Measurements from ENCODE around the gene SMOC2. TPM values are rescaled to one million over a fixed set of nuclear protein-coding genes. Genes with fewer than 3 reads are reported as not detected.

SMOC2 gene
- total RNA-seq, 4 donors from 2014 or later, result 45.8 to 382 (median 160) TPM

DNA sequence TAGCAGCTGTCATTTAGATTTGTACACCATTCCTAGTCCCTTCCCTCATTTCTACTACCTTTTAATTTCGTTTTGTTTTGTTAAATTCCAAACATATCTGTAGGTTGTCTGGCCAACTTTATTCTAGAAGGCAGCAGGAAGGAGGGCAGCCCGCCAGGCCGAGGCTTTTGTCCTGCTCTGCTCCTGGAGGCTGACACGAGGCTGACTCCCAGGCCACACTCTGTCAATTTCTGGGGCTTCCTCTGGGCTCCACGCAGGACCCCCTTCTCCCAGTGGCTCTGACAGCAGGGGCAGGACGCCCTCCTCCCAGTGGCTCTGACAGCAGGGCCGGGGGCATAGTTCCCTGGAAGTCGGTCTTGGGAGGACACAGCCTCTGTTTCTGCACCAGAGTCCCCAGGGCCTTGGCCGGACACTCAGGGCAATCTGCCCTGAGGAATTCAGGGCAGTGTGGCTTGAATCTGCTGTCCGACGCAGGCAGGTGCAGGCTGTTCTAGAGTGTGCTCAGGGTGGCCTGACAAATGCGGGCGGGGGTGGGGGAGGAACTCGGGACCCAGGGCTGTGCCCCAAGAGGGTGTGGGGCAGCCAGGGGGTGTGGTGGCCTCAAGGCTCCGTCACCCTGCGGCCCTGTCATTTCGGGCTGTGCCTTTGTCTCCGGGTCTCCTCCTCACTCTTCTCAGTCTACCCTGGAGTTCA lies 11.8 kb downstream of the SMOC2 start:
- TF ChIP-seq POLR2AphosphoS5 (IDR thresholded peaks at IDR 0.05) (no peak), POLR2A (IDR thresholded peaks at IDR 0.05) (no peak), EP300 (IDR thresholded peaks at IDR 0.05) (no peak)
- TF ChIP-seq, protein P1, sequence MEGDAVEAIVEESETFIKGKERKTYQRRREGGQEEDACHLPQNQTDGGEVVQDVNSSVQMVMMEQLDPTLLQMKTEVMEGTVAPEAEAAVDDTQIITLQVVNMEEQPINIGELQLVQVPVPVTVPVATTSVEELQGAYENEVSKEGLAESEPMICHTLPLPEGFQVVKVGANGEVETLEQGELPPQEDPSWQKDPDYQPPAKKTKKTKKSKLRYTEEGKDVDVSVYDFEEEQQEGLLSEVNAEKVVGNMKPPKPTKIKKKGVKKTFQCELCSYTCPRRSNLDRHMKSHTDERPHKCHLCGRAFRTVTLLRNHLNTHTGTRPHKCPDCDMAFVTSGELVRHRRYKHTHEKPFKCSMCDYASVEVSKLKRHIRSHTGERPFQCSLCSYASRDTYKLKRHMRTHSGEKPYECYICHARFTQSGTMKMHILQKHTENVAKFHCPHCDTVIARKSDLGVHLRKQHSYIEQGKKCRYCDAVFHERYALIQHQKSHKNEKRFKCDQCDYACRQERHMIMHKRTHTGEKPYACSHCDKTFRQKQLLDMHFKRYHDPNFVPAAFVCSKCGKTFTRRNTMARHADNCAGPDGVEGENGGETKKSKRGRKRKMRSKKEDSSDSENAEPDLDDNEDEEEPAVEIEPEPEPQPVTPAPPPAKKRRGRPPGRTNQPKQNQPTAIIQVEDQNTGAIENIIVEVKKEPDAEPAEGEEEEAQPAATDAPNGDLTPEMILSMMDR (IDR thresholded peaks at IDR 0.05), result no peak
- Histone ChIP-seq H3K4me1 (peaks cover 0 to 40% (median 0%) of the 10 kb centered on the region in 3 donors), H3K27ac (peak overlapping the region in 3 of 4 donors; percentile 6 to 64 (median 45)), H3K4me3 (no peak overlapping the region), H3K36me3 (peaks cover 0 to 3% of the 10 kb centered on the region in 2 donors), H3K27me3 (no peaks in the 10 kb centered on the region), H3K9me3 (no peaks in the 10 kb centered on the region)
- peak; percentile 21 for ATAC-seq
- 34 to 55% methylated on average over 5 to 9 of the region's 18 CpGs for WGBS, 2 donors (ENCODE audit: low coverage in 1 of 2)

DNA sequence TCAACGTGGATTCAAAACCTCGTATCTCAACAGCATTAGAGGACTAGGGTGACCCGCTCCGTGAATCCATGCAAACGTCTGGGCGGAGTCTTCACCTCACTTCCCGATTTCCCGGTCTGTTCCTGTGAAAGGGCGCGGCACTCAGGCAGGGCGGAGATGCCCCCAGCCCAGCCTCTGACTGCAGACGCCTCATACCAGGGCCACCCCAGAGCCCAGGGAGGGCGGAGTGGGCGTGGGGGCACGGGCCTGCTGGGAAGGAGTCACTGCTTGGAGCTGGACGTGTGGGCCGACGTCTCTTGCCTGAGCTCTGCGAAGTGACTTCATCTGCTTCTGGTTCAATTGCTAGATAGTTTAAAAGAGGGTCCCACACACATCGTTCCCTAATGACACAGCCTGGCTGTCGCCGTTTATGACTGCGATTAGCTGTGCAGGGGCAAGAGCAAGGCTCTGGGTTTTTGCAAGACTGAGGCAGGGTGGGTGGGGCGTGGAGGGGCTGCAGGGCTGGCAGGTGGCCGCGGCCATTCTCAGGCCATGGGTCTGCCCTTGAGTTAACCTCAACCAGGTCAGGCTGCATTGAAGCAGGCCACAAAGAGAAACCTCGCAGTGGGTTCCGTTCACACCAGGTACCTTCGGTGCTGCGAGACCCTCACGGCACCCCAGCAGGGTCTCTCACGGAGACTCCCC lies 15.0 kb downstream of the SMOC2 start:
- H3K27me3 ChIP-seq, result no peaks in the 10 kb centered on the region
- H3K36me3 ChIP-seq, result peaks cover 0 to 3% of the 10 kb centered on the region in 2 donors
- 86 to 89% methylated on average over 5 to 6 of the region's 32 CpGs for WGBS, 2 donors (ENCODE audit: low coverage in 1 of 2)
- no peak for ATAC-seq
- no peak overlapping the region for H3K27ac ChIP-seq
- TF ChIP-seq, protein P1 (IDR thresholded peaks at IDR 0.05), result no peak
- no peak for TF ChIP-seq POLR2A (IDR thresholded peaks at IDR 0.05)
- TF ChIP-seq POLR2AphosphoS5 (IDR thresholded peaks at IDR 0.05), result no peak
- TF ChIP-seq EP300 (IDR thresholded peaks at IDR 0.05), result no peak
- H3K4me1 ChIP-seq, result peaks cover 0 to 37% (median 0%) of the 10 kb centered on the region in 3 donors
- no peaks in the 10 kb centered on the region for H3K9me3 ChIP-seq
- H3K4me3 ChIP-seq, result no peak overlapping the region

DNA sequence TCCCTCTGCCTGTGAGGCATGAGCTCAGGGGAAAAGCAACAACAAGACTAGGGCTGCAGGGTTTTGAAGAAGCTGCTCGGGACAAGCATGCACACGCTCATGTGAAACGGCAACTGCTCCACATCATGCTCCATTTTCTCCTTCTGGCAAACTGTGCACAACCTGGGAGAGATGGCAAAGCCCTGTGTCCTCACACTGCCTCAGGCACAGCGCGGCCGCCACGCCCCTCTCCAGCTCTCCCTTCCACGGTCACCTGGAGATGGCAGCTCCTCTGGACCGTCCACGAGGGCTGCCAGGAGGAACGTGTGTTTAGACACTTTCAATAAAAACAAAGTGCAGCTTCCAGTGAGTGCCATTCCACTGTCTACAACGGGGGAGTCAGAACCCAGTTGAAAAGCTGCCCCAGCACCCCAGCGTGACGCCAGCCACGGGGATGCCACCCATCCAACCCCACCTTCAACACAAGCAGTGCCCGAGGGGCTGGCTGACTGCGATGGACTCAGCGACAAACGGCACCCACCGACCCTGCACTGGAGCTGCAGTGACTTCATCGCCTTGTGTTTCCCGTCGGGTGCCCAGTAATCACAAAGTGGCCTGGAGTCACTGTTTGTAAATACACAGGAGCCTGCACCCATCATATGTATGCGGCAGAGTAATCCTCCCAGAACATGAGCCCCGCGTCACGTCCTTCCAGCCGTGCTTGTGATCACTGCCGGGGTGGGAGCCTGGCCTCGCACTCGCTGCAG lies 16.1 kb downstream of the SMOC2 start:
- Histone ChIP-seq H3K27ac (no peak overlapping the region), H3K27me3 (no peaks in the 10 kb centered on the region), H3K4me1 (peaks cover 0 to 26% (median 0%) of the 10 kb centered on the region in 3 donors), H3K4me3 (no peak overlapping the region), H3K36me3 (peaks cover 0 to 3% of the 10 kb centered on the region in 2 donors), H3K9me3 (no peaks in the 10 kb centered on the region)
- no peak for ATAC-seq
- WGBS, 2 donors (ENCODE audit: low coverage in 1 of 2), result 94% methylated on average over 14 of the region's 31 CpGs; no CpG with 5 or more reads in 1 of the 2 donors
- TF ChIP-seq POLR2AphosphoS5 (IDR thresholded peaks at IDR 0.05) (no peak), POLR2A (IDR thresholded peaks at IDR 0.05) (no peak), EP300 (IDR thresholded peaks at IDR 0.05) (no peak)
- TF ChIP-seq, protein P1 (IDR thresholded peaks at IDR 0.05), result no peak

DNA sequence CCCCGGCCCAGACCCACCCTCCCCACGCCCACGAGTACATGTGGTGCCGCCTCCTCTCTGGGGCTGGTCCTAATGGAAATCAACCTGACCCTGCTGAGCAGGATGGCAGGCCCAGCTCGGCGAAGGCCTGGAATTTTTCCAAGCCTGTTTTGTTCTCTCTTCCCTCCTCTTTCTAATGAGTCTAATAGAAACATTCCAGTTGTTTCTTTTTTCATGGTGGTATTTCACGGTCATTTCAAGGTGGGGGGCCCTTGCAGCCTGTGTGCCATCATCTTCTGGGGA lies 16.6 kb downstream of the SMOC2 start:
- TF ChIP-seq POLR2A (IDR thresholded peaks at IDR 0.05) (no peak), POLR2AphosphoS5 (IDR thresholded peaks at IDR 0.05) (no peak), EP300 (IDR thresholded peaks at IDR 0.05) (no peak)
- TF ChIP-seq, protein P1 (IDR thresholded peaks at IDR 0.05), result no peak
- Histone ChIP-seq H3K27me3 (no peaks in the 10 kb centered on the region), H3K9me3 (no peaks in the 10 kb centered on the region), H3K4me1 (peaks cover 0 to 21% (median 0%) of the 10 kb centered on the region in 3 donors), H3K4me3 (no peak overlapping the region), H3K36me3 (peaks cover 0 to 3% of the 10 kb centered on the region in 2 donors), H3K27ac (no peak overlapping the region)
- no peak for ATAC-seq
- WGBS, 2 donors (ENCODE audit: low coverage in 1 of 2), result 33% methylated on average over 1 of the region's 7 CpGs; no CpG with 5 or more reads in 1 of the 2 donors
